Measurements from ENCODE around the gene VPS36.
"Not testable (repeated sequence)": the region's sequence is repeated elsewhere in the genome, so short reads cannot be mapped to it uniquely, and the experiment has no call there.

Gene VPS36

GRCh38 chr13:52450012-52450792 is at the start of gene VPS36:
Gene VPS36, minus strand, starts transcription at chr13:52450634. Its CDS starts 40 bp downstream, at chr13:52450594.
- Histone ChIP-seq H3K4me3 (replicated peaks; ENCODE audit: low read depth, low read length) (peak within 1 kb of the TSS; percentile 84), H3K27me3 (replicated peaks; ENCODE audit: control insufficient read depth, insufficient read depth, low read length) (no peaks in the 10 kb centered on the region), H3K36me3 (ENCODE audit: control insufficient read depth, insufficient read depth, low read length) (no peaks in the 10 kb centered on the region)
- DNase-seq (ENCODE audit: extremely low read depth, insufficient read length) = peak; percentile 97
- TF ChIP-seq CTCF (IDR thresholded peaks at IDR 0.05; ENCODE audit: insufficient read depth, low read length, poor library complexity, severe bottlenecking) = peak; percentile 81

- not testable (repeated sequence) for H3K36me3 ChIP-seq (ENCODE audit: control insufficient read depth, insufficient read depth, low read length); DNase-seq (ENCODE audit: extremely low read depth, insufficient read length); H3K4me3 ChIP-seq (replicated peaks; ENCODE audit: low read depth, low read length); H3K27me3 ChIP-seq (replicated peaks; ENCODE audit: control insufficient read depth, insufficient read depth, low read length)
Measured at GRCh38 chr13:52497979-52498378, 47.5 kb upstream of the VPS36 start.

- DNase-seq (ENCODE audit: extremely low read depth, insufficient read length); H3K27me3 ChIP-seq (replicated peaks; ENCODE audit: control insufficient read depth, insufficient read depth, low read length); H3K36me3 ChIP-seq (ENCODE audit: control insufficient read depth, insufficient read depth, low read length); H3K4me3 ChIP-seq (replicated peaks; ENCODE audit: low read depth, low read length): not testable (repeated sequence)
Measured at GRCh38 chr13:52494241-52494640, 43.8 kb upstream of the VPS36 start.

- not testable (repeated sequence) for H3K36me3 ChIP-seq (ENCODE audit: control insufficient read depth, insufficient read depth, low read length); H3K4me3 ChIP-seq (replicated peaks; ENCODE audit: low read depth, low read length); H3K27me3 ChIP-seq (replicated peaks; ENCODE audit: control insufficient read depth, insufficient read depth, low read length); DNase-seq (ENCODE audit: extremely low read depth, insufficient read length)
Measured at GRCh38 chr13:52491015-52491414, 40.6 kb upstream of the VPS36 start.

GRCh38 chr13:52488763-52489162 is 38.3 kb upstream of the VPS36 start:
- not testable (repeated sequence) for DNase-seq (ENCODE audit: extremely low read depth, insufficient read length); H3K36me3 ChIP-seq (ENCODE audit: control insufficient read depth, insufficient read depth, low read length); H3K27me3 ChIP-seq (replicated peaks; ENCODE audit: control insufficient read depth, insufficient read depth, low read length); H3K4me3 ChIP-seq (replicated peaks; ENCODE audit: low read depth, low read length)

GRCh38 chr13:52487078-52487477 is 36.6 kb upstream of the VPS36 start:
- H3K27me3 ChIP-seq (replicated peaks; ENCODE audit: control insufficient read depth, insufficient read depth, low read length); H3K36me3 ChIP-seq (ENCODE audit: control insufficient read depth, insufficient read depth, low read length); DNase-seq (ENCODE audit: extremely low read depth, insufficient read length); H3K4me3 ChIP-seq (replicated peaks; ENCODE audit: low read depth, low read length): not testable (repeated sequence)

GRCh38 chr13:52480677-52481428 is 30.4 kb upstream of the VPS36 start:
- H3K36me3 ChIP-seq (ENCODE audit: control insufficient read depth, insufficient read depth, low read length); DNase-seq (ENCODE audit: extremely low read depth, insufficient read length); H3K4me3 ChIP-seq (replicated peaks; ENCODE audit: low read depth, low read length); H3K27me3 ChIP-seq (replicated peaks; ENCODE audit: control insufficient read depth, insufficient read depth, low read length): not testable (repeated sequence)

- not testable (repeated sequence) for DNase-seq (ENCODE audit: extremely low read depth, insufficient read length); H3K36me3 ChIP-seq (ENCODE audit: control insufficient read depth, insufficient read depth, low read length); H3K27me3 ChIP-seq (replicated peaks; ENCODE audit: control insufficient read depth, insufficient read depth, low read length); H3K4me3 ChIP-seq (replicated peaks; ENCODE audit: low read depth, low read length)
Measured at GRCh38 chr13:52468487-52468886, 18.1 kb upstream of the VPS36 start.

GRCh38 chr13:52463526-52463925 is 13.1 kb upstream of the VPS36 start:
- H3K36me3 ChIP-seq (ENCODE audit: control insufficient read depth, insufficient read depth, low read length) = peaks cover 8% of the 10 kb centered on the region
- TF ChIP-seq CTCF (IDR thresholded peaks at IDR 0.05; ENCODE audit: insufficient read depth, low read length, poor library complexity, severe bottlenecking) = no peak

More at GRCh38 chr13:52463526-52463925, 13.1 kb upstream of the VPS36 start:
- no peak for DNase-seq (ENCODE audit: extremely low read depth, insufficient read length)
- no peak overlapping the region for H3K4me3 ChIP-seq (replicated peaks; ENCODE audit: low read depth, low read length)
- no peaks in the 10 kb centered on the region for H3K27me3 ChIP-seq (replicated peaks; ENCODE audit: control insufficient read depth, insufficient read depth, low read length)
